ENCODE measurements around the gene TBX21. TPM values are rescaled to one million over a fixed set of nuclear protein-coding genes. Genes with fewer than 3 reads are reported as not detected.

The TBX21 gene
- total RNA-seq, 3 donors from 2014 or later: 0.72 to 1.2 (median 1.2) TPM

- Histone ChIP-seq H3K9me3 (no peaks in the 10 kb centered on the region), H3K4me1 (ENCODE audit: low read depth) (peaks cover 5% of the 10 kb centered on the region), H3K36me3 (ENCODE audit: low read depth) (no peaks in the 10 kb centered on the region), H3K4me3 (no peak overlapping the region)
- DNase-seq (no peak), ATAC-seq (no peak)
- intact Hi-C loops (cut with DNase I, micrococcal nuclease): no loop called here
- TF ChIP-seq CTCF (IDR thresholded peaks at IDR 0.05): no peak
These were observed 59.4 kb downstream of the TBX21 start for GRCh38 chr17:47792457-47792856.

DNA sequence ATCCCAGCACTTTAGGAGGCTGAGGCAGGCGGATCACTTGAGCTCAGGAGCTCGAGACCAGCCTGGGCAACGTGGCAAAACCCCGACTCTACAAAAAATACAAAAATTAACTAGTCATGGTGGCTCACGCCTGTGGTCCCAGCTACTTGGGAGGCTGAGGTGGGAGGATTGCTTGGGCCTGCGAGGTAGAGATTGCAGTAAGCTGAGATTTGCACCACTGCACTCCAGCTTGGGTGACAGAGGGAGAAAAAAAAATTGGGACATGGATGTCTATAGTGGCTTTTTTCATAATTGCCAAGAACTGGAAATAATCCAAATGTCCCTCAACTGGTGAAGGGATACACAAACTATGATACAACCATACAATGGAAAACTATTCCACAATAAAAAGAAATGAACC is 59.9 kb downstream of the TBX21 start:
- Histone ChIP-seq H3K4me3 (no peak overlapping the region), H3K36me3 (ENCODE audit: low read depth) (no peaks in the 10 kb centered on the region), H3K9me3 (no peaks in the 10 kb centered on the region), H3K4me1 (ENCODE audit: low read depth) (peaks cover 5% of the 10 kb centered on the region)
- intact Hi-C loops (cut with DNase I, micrococcal nuclease): no loop called here
- TF ChIP-seq CTCF (IDR thresholded peaks at IDR 0.05): no peak
- DNase-seq (no peak), ATAC-seq (no peak)

Other genes starting within 250 kb of the TBX21 start
- gene NPEPPS, start 202.1 kb upstream of the TBX21 start, total RNA-seq: 100 to 1,000 TPM; 138 to 187 (median 160) TPM
- 100 to 1,000 TPM; 162 to 269 (median 217) TPM for gene KPNB1, start 83.3 kb upstream of the TBX21 start, total RNA-seq
- 10 to 100 TPM in 1 of 3 donors, 1 to 10 TPM in 2; 2.3 to 20.3 (median 3.2) TPM for gene TBKBP1, start 39.1 kb upstream of the TBX21 start, total RNA-seq
- gene OSBPL7, start 88.6 kb downstream of the TBX21 start, total RNA-seq: 10 to 100 TPM; 38.2 to 85.5 (median 71.1) TPM
- 10 to 100 TPM; 36.2 to 46.0 (median 41.8) TPM for gene MRPL10, start 98.3 kb downstream of the TBX21 start, total RNA-seq
- under 1 TPM in 2 of 3 donors, not detected in 1; 0.14 to 0.36 TPM for gene LRRC46, start 98.4 kb downstream of the TBX21 start, total RNA-seq
- gene SCRN2, start 108.0 kb downstream of the TBX21 start, total RNA-seq: 10 to 100 TPM; 38.4 to 45.1 (median 38.5) TPM
- gene SP6, start 117.9 kb downstream of the TBX21 start, total RNA-seq: 10 to 100 TPM in 1 of 3 donors, 1 to 10 TPM in 2; 2.0 to 11.6 (median 4.7) TPM
- 10 to 100 TPM; 21.7 to 24.2 (median 21.7) TPM for gene SP2, start 163.0 kb downstream of the TBX21 start, total RNA-seq
- gene PNPO, start 208.3 kb downstream of the TBX21 start, total RNA-seq: 10 to 100 TPM; 22.8 to 32.0 (median 24.8) TPM
- gene PRR15L, start 224.6 kb downstream of the TBX21 start, total RNA-seq: 100 to 1,000 TPM; 101 to 347 (median 243) TPM
- 100 to 1,000 TPM; 136 to 215 (median 163) TPM for gene CDK5RAP3, start 237.9 kb downstream of the TBX21 start, total RNA-seq

Data from mucosa of descending colon (tissue), 3 donors.